Right lobe of liver (tissue), 6 donors: ENCODE measurements around the gene SIPA1. TPM values are rescaled to one million over a fixed set of nuclear protein-coding genes. Genes with fewer than 3 reads are reported as not detected.

Experiments
- ATAC-seq, 4 donors: fragments of 200-7000 bp; cut with Tn5 transposase; one replicate each; pipeline ENCODE4 v1.9.1; 2020; ENCODE audit warnings: mild to moderate bottlenecking in 4 of 4, moderate library complexity in 4 of 4
- DNase-seq, 3 donors: peaks; one replicate each; pipeline ENCODE4 v3.0.0-alpha.2; 2020
- H3K27ac ChIP-seq, 3 donors: fragments of 200-600 bp; one replicate each; pipeline ENCODE4 v1.8.0; 2022
- H3K27me3 ChIP-seq, 2 donors: fragments of 200-600 bp; one replicate each; pipeline ENCODE4 v1.8.0; 2022
- H3K36me3 ChIP-seq, 4 donors: fragments of 200-600 bp; sonication (generic) in 1 of 4; one replicate each; pipeline versions ENCODE4 v1.5.1 to v1.8.0; 2017 to 2022; ENCODE audit warnings: control low read depth in 1 of 4
- H3K4me1 ChIP-seq, 4 donors: fragments of 200-600 bp; sonication (generic) in 1 of 4; one replicate each; pipeline versions ENCODE4 v1.5.1 to v1.8.0; 2017 to 2022; ENCODE audit warnings: control low read depth in 1 of 4
- H3K4me3 ChIP-seq, 3 donors: fragments of 200-600 bp; one replicate each; pipeline ENCODE4 v1.8.0; 2022
- H3K9me3 ChIP-seq, 4 donors: fragments of 200-600 bp; sonication (generic) in 1 of 4; one replicate each; pipeline versions ENCODE4 v1.5.1 to v1.8.0; 2017 to 2022; ENCODE audit warnings: control low read depth in 1 of 4
- CTCF ChIP-seq, 4 donors: fragments of 200-600 bp in 3 of 4; fragments of 450-650 bp in 1 of 4; IDR thresholded peaks; one replicate each; pipeline versions ENCODE4 v1.5.1 to v1.8.0; 2016 to 2022; ENCODE audit warnings: antibody characterized with exemption in 4 of 4, mild to moderate bottlenecking in 2 of 4
- POLR2A ChIP-seq: fragments of 450-650 bp; IDR thresholded peaks from one replicate; pipeline ENCODE4 v1.6.1; 2017; ENCODE audit warnings: antibody characterized with exemption, mild to moderate bottlenecking
- WGBS: methylation state at CpG from one replicate; pipeline ENCODE4 v1.1.6; 2018; ENCODE audit warnings: low coverage, low lambda C conversion rate; ENCODE audit not compliant: insufficient coverage; ENCODE audit errors: missing lambda C conversion rate; 5-methylcytosine and 5-hydroxymethylcytosine counted together
- intact Hi-C, 2 donors: fragments of 100-400 bp; cut with DNase I; formaldehyde crosslinking; loops; one replicate each; pipeline versions ENCODE4 v1.11.2 to v1.14.1; 2022
- total RNA-seq, 6 experiments: library from RNA; depleted of rRNA in 2 of 6; stranded (reverse); fragments of >200 nt in 2 of 6; fragmentation: NEBNext Ultra II Directional in 3 of 6; extraction: Animal tissue kit (Norgen Biotek cat#: 25700) in 3 of 6; gene quantifications; one replicate each; pipeline versions ENCODE4 v1.1.0 to v1.2.4, GENCODE V29; 2016 to 2023
- donor health status: DM: no; HTN: yes; CAD: no.
- donor health status: DM: no; HTN: no; CAD: no.
- donor health status: DM: no; HTN: no; CAD: no.
- donor health status: DM: no; HTN: yes; CAD: no.
- donor health status: DM: no; HTN: yes; CAD: no.

The SIPA1 gene
- total RNA-seq, 6 experiments from 2014 or later: 21.1 to 34.1 (median 25.3) TPM

- TF ChIP-seq CTCF (IDR thresholded peaks at IDR 0.05) (no peak), POLR2A (no peak)
- peaks cover 0 to 9% (median 1%) of the 10 kb centered on the region in 4 donors for H3K36me3 ChIP-seq
- peak overlapping the region; percentile 56 to 85 (median 77) for H3K27ac ChIP-seq
- H3K27me3 ChIP-seq: no peaks in the 10 kb centered on the region
- no peaks in the 10 kb centered on the region for H3K9me3 ChIP-seq
- WGBS: 20% methylated on average over 1 of the region's 35 CpGs
- intact Hi-C loops: no loop called here
- H3K4me3 ChIP-seq: peak overlapping the region; percentile 9 to 37 (median 23)
- ATAC-seq (peak; percentile 1 to 15 (median 4)), DNase-seq (peak in 2 of 3 donors; percentile 66 to 76)
- H3K4me1 ChIP-seq: peaks cover 0 to 21% (median 7%) of the 10 kb centered on the region in 4 donors
These were observed 2.8 kb downstream of the SIPA1 start for GRCh38 chr11:65640483-65641296.

GRCh38 chr11:65641297-65642013 is 3.6 kb downstream of the SIPA1 start:
- H3K4me3 ChIP-seq: peak overlapping the region; percentile 9 to 37 (median 23)
- no peak for TF ChIP-seq CTCF (IDR thresholded peaks at IDR 0.05)
- peak overlapping the region; percentile 10 to 85 (median 77) for H3K27ac ChIP-seq
- H3K9me3 ChIP-seq: no peaks in the 10 kb centered on the region
- H3K27me3 ChIP-seq: no peaks in the 10 kb centered on the region
- intact Hi-C loops: no loop called here
- WGBS: 53% methylated on average over 2 of the region's 16 CpGs
- DNase-seq (peak in 1 of 3 donors; percentile 55), ATAC-seq (no peak)
- H3K36me3 ChIP-seq: peaks cover 0 to 2% (median under 1%) of the 10 kb centered on the region in 4 donors
- H3K4me1 ChIP-seq: peaks cover 0 to 19% (median 7%) of the 10 kb centered on the region in 4 donors

GRCh38 chr11:65642014-65642671 is 4.2 kb downstream of the SIPA1 start:
- TF ChIP-seq CTCF (IDR thresholded peaks at IDR 0.05): no peak
- no peak for TF ChIP-seq POLR2A
- Histone ChIP-seq H3K9me3 (no peaks in the 10 kb centered on the region), H3K27ac (no peak overlapping the region), H3K4me1 (peaks cover 0 to 16% (median 6%) of the 10 kb centered on the region in 4 donors), H3K27me3 (no peaks in the 10 kb centered on the region), H3K36me3 (no peaks in the 10 kb centered on the region), H3K4me3 (no peak overlapping the region)
- intact Hi-C loops: no loop called here
- ATAC-seq (no peak), DNase-seq (peak in 1 of 3 donors; percentile 57)
- 31% methylated on average over 12 of the region's 49 CpGs for WGBS

GRCh38 chr11:65643971-65644370 is 6.1 kb downstream of the SIPA1 start:
- no peak for TF ChIP-seq CTCF (IDR thresholded peaks at IDR 0.05)
- TF ChIP-seq POLR2A: no peak
- Histone ChIP-seq H3K4me1 (peaks cover 0 to 18% (median 2%) of the 10 kb centered on the region in 4 donors), H3K9me3 (no peaks in the 10 kb centered on the region), H3K36me3 (no peaks in the 10 kb centered on the region), H3K27ac (no peak overlapping the region), H3K4me3 (no peak overlapping the region), H3K27me3 (no peaks in the 10 kb centered on the region)
- DNase-seq: no peak
- WGBS: 68% methylated on average over 6 of the region's 6 CpGs
- intact Hi-C loops: no loop called here
- ATAC-seq: no peak
